HG02759 (cell line): ENCODE data around the gene ZNF175.

Experiments used
- ATAC-seq: cut with Tn5 transposase; IDR thresholded peaks from one replicate; pipeline ENCODE4 v1.9.1; 2021; ENCODE audit warnings: mild to moderate bottlenecking, moderate library complexity; ENCODE audit not compliant: unreplicated experiment

ZNF175 gene

GRCh38 chr19:51549533-51550324 lies 21.4 kb upstream of the ZNF175 start:
- no peak for ATAC-seq

- ATAC-seq = no peak
Observed at GRCh38 chr19:51550848-51551672, 20.0 kb upstream of the ZNF175 start.

GRCh38 chr19:51551673-51552432 lies 19.2 kb upstream of the ZNF175 start:
- ATAC-seq = no peak

- ATAC-seq = no peak
Observed at GRCh38 chr19:51552608-51552995, 18.5 kb upstream of the ZNF175 start.

- ATAC-seq = no peak
Observed at GRCh38 chr19:51552996-51553725, 17.9 kb upstream of the ZNF175 start.

GRCh38 chr19:51559240-51559639 lies 11.8 kb upstream of the ZNF175 start:
- ATAC-seq = no peak

- no peak for ATAC-seq
Observed at GRCh38 chr19:51560339-51560738, 10.7 kb upstream of the ZNF175 start.

GRCh38 chr19:51564791-51565190 lies 6.3 kb upstream of the ZNF175 start:
- ATAC-seq = no peak

- ATAC-seq = no peak
Observed at GRCh38 chr19:51565583-51565982, 5.5 kb upstream of the ZNF175 start.

- ATAC-seq = no peak
Observed at GRCh38 chr19:51566489-51567100, 4.5 kb upstream of the ZNF175 start.

- ATAC-seq = no peak
Observed at GRCh38 chr19:51567583-51567982, 3.5 kb upstream of the ZNF175 start.

GRCh38 chr19:51568456-51568855 lies 2.6 kb upstream of the ZNF175 start:
- ATAC-seq = no peak

GRCh38 chr19:51571599-51571998 lies 516 bp downstream of the ZNF175 start:
- ATAC-seq = no peak

GRCh38 chr19:51572410-51572809 lies 1.3 kb downstream of the ZNF175 start:
- no peak for ATAC-seq

- no peak for ATAC-seq
Observed at GRCh38 chr19:51572908-51573307, 1.8 kb downstream of the ZNF175 start.

GRCh38 chr19:51573331-51573730 lies 2.2 kb downstream of the ZNF175 start:
- no peak for ATAC-seq

GRCh38 chr19:51576850-51577249 lies 5.8 kb downstream of the ZNF175 start:
- ATAC-seq = no peak

- ATAC-seq = no peak
Observed at GRCh38 chr19:51586103-51586728, 15.1 kb downstream of the ZNF175 start.

GRCh38 chr19:51586799-51587198 lies 15.7 kb downstream of the ZNF175 start:
- ATAC-seq = no peak
